Measurements from ENCODE around the gene MRTFB. TPM values are rescaled to one million over a fixed set of nuclear protein-coding genes. Genes with fewer than 3 reads are reported as not detected.

MRTFB gene
- total and polyA plus RNA-seq, 9 donors: 7.2 to 45.6 (median 36.6) TPM

GRCh38 chr16:14280541-14280940 lies 209.4 kb downstream of the MRTFB start:
- H3K36me3 ChIP-seq: no peaks in the 10 kb centered on the region
- no peaks in the 10 kb centered on the region for H3K4me1 ChIP-seq (ENCODE audit: insufficient read depth)
- WGBS, 3 donors: 87 to 92% (median 89%) methylated on average over 2 of the region's 2 CpGs
- no peak for TF ChIP-seq EP300 (IDR thresholded peaks at IDR 0.05)
- no peak for TF ChIP-seq POLR2A (IDR thresholded peaks at IDR 0.05)
- TF ChIP-seq CTCF (IDR thresholded peaks at IDR 0.05): no peak
- no peak for DNase-seq
- no peak overlapping the region for H3K27ac ChIP-seq
- H3K27me3 ChIP-seq: no peaks in the 10 kb centered on the region
- no peaks in the 10 kb centered on the region for H3K9me3 ChIP-seq
- intact Hi-C loops (cut with DNase I): loop anchor here in 1 of 4 donors (10.0 kb wide), 1 partner anchor 356 kb away; the partner anchor contains the start of gene ERCC4
- H3K4me3 ChIP-seq: no peak overlapping the region

DNA sequence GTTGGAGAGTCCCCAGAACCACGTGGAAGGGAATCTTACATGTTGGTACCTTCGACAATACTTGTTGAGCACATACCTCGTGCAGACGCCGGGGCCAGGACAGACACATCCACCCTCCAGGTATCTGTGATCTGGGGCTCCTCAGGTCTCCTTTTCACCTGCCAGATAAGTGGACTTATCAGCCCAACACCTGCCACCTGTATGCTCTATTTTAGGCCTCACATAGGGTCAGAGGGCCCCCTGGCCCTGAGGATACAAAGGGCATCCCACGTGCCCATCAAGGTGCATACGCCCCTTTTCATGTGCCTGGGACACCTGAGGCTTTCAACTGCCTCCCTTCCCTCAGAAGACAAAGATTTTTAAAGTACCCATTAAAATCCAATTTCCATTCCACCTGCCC lies 212.7 kb downstream of the MRTFB start:
- H3K27ac ChIP-seq: no peak overlapping the region
- no peaks in the 10 kb centered on the region for H3K27me3 ChIP-seq
- H3K4me3 ChIP-seq: no peak overlapping the region
- WGBS, 3 donors: 77 to 85% (median 79%) methylated on average over 7 of the region's 7 CpGs
- intact Hi-C loops (cut with DNase I): loop anchor here in 1 of 4 donors (10.0 kb wide), 1 partner anchor 359 kb away; the partner anchor contains the start of gene ERCC4
- no peaks in the 10 kb centered on the region for H3K9me3 ChIP-seq
- peaks cover 4% of the 10 kb centered on the region for H3K4me1 ChIP-seq (ENCODE audit: insufficient read depth)
- TF ChIP-seq EP300 (IDR thresholded peaks at IDR 0.05) (no peak), POLR2A (IDR thresholded peaks at IDR 0.05) (no peak), CTCF (IDR thresholded peaks at IDR 0.05) (no peak)
- no peak for DNase-seq
- no peaks in the 10 kb centered on the region for H3K36me3 ChIP-seq

DNA sequence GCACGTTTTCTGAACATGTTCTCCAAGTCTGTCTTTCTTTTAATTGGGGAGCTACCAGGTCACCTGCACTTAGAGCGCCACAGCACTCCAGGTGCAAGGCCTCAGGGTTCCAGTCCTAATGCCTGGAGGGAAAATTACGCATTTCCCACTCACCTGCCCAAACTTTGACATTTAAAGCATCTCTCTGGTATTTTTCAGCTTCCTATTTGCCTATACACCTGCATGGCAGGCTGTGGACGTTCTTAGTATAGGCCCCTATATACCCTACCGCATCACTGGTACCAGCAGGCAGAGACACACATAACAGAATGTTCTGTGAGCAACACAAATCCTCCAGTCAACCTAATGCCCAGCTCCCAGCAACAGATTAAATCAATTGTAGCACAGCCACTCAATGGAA lies 213.3 kb downstream of the MRTFB start:
- Histone ChIP-seq H3K27me3 (no peaks in the 10 kb centered on the region), H3K36me3 (no peaks in the 10 kb centered on the region), H3K9me3 (no peaks in the 10 kb centered on the region), H3K4me1 (ENCODE audit: insufficient read depth) (peaks cover 4% of the 10 kb centered on the region), H3K27ac (no peak overlapping the region), H3K4me3 (no peak overlapping the region)
- no peak for TF ChIP-seq EP300 (IDR thresholded peaks at IDR 0.05)
- TF ChIP-seq POLR2A (IDR thresholded peaks at IDR 0.05): no peak
- TF ChIP-seq CTCF (IDR thresholded peaks at IDR 0.05): no peak
- WGBS, 3 donors: 75% methylated on average over 5 of the region's 5 CpGs
- intact Hi-C loops (cut with DNase I): loop anchor here in 1 of 4 donors (10.0 kb wide), 1 partner anchor 360 kb away; the partner anchor contains the start of gene ERCC4
- no peak for DNase-seq

DNA sequence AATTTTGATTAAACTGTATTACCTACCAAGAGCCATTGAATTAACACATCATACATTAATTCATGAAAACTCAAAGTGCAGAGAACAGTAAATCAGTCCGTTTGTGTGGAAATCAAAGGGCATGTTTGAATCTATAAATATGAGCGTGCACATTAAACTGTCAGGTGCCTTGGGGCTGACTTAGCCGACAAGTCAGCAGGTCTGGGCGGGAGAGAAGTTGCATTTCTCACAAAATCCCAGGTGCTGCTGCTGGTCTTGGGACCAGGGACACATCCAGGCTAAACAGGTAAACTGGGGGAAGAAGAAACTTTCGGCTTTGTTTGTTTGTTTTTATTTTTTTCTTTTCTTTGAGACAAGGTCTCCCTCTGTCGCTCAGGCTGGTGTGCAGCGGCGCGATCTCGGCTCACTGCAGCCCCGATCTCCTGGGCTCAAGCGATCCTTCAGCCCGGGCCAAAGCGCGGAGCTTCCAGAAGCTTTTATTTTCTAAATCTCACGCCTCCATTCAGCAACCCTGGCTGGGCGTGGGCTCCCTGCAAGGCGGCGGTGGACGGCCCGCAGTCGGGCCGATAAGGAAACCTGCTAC lies 213.9 kb downstream of the MRTFB start:
- Histone ChIP-seq H3K36me3 (no peaks in the 10 kb centered on the region), H3K4me1 (ENCODE audit: insufficient read depth) (peaks cover 4% of the 10 kb centered on the region), H3K27me3 (no peaks in the 10 kb centered on the region), H3K9me3 (no peaks in the 10 kb centered on the region), H3K27ac (peak overlapping the region; percentile 75 to 90), H3K4me3 (peak overlapping the region; percentile 64)
- intact Hi-C loops (cut with DNase I): loop anchor here in 1 of 4 donors (10.0 kb wide), 1 partner anchor 360 kb away; the partner anchor contains the start of gene ERCC4
- no peak for DNase-seq
- whole genome bisulfite sequencing, 3 donors: 0 to 1% (median 1%) methylated on average over 23 of the region's 23 CpGs
- TF ChIP-seq EP300 (IDR thresholded peaks at IDR 0.05) (no peak), CTCF (IDR thresholded peaks at IDR 0.05) (peak in 1 of 3 donors; percentile 6), POLR2A (IDR thresholded peaks at IDR 0.05) (no peak)
